ENCODE results near the gene TRABD2B. TPM values are rescaled to one million over a fixed set of nuclear protein-coding genes. Genes with fewer than 3 reads are reported as not detected.

The TRABD2B gene
- total RNA-seq, result 0.72 TPM in 1 of 2 replicates, not detected in the other

GRCh38 chr1:47997289-47998200 lies at the start of gene TRABD2B:
TRABD2B (minus strand) TSS chr1:47997385.

Other genes with a start within 250 kb of the TRABD2B start
- gene SLC5A9, start 225.3 kb upstream of the TRABD2B start, total RNA-seq, result 0.24 TPM in 1 of 2 replicates, not detected in the other